Liver (tissue), 3 donors: ENCODE data around the gene PC.

ENCODE experiments used
- EGR1 ChIP-seq, 2 donors: IDR thresholded peaks; 2 replicates each; pipeline ENCODE4 v1.6.1; 2016 to 2018; ENCODE audit warnings: antibody characterized with exemption in 2 of 2, low read depth in 2 of 2
- FOXA1 ChIP-seq: IDR thresholded peaks from 2 replicates; pipeline ENCODE4 v1.6.1; 2016; ENCODE audit warnings: antibody characterized with exemption
- FOXA2 ChIP-seq: IDR thresholded peaks from 2 replicates; pipeline ENCODE4 v1.6.1; 2016; ENCODE audit warnings: antibody characterized with exemption
- HNF4G ChIP-seq: IDR thresholded peaks from 2 replicates; pipeline ENCODE4 v1.6.1; 2016; ENCODE audit warnings: antibody characterized with exemption
- JUND ChIP-seq, 2 donors: IDR thresholded peaks; 2 replicates each; pipeline ENCODE4 v1.6.1; 2016; ENCODE audit warnings: antibody characterized with exemption in 2 of 2
- RAD21 ChIP-seq, 2 donors: IDR thresholded peaks; 2 replicates each; pipeline ENCODE4 v1.6.1; 2016; ENCODE audit warnings: antibody characterized with exemption in 2 of 2, mild to moderate bottlenecking in 2 of 2
- SP1 ChIP-seq: IDR thresholded peaks from 2 replicates; pipeline ENCODE4 v1.6.1; 2018; ENCODE audit warnings: antibody characterized with exemption, mild to moderate bottlenecking
- TAF1 ChIP-seq: conservative IDR thresholded peaks from 2 replicates; pipeline ENCODE4 v1.6.1; 2016; ENCODE audit warnings: antibody characterized with exemption, mild to moderate bottlenecking
- YY1 ChIP-seq: IDR thresholded peaks from 2 replicates; pipeline ENCODE4 v1.6.1; 2016; ENCODE audit warnings: antibody characterized with exemption, mild to moderate bottlenecking
- TF ChIP-seq, protein P1 (sequence below): fragments of 150-350 bp; IDR thresholded peaks from 2 replicates; pipeline ENCODE4 v1.5.1; 2017; ENCODE audit warnings: improper control_type of control experiment, low read depth, low read length; ENCODE audit not compliant: missing input control
- TF ChIP-seq, protein P2 (sequence below): IDR thresholded peaks from 2 replicates; pipeline ENCODE4 v1.6.1; 2016; ENCODE audit warnings: antibody characterized with exemption
- TF ChIP-seq, protein P3 (sequence below): IDR thresholded peaks from 2 replicates; pipeline ENCODE4 v1.6.1; 2016; ENCODE audit warnings: antibody characterized with exemption, mild to moderate bottlenecking
- TF ChIP-seq, protein P4 (sequence below): IDR thresholded peaks from 2 replicates; pipeline ENCODE4 v1.6.1; 2016; ENCODE audit warnings: antibody characterized with exemption
- donor health status: healthy.
- donor health status: healthy.

DNA sequence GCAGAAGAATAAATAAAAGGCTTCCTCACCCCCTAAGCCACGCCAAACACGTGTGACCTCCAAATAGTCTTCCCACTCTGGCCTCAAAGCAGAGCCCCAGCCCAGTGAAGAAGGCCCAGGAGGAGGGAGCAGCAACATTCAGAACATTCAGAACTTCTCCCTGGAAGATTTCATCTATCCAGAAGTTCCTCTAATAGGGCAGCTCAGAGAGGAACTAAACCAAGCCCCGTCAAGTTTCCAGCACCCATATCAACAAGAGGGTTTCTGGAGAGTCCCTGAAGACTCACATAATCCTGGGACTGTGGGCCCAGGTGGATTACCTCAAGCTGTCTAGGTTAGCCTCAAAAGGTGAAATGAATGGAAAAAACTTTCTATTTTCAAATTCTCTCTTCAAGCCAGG lies 39.4 kb downstream of the PC start:
- TF ChIP-seq, protein P1, sequence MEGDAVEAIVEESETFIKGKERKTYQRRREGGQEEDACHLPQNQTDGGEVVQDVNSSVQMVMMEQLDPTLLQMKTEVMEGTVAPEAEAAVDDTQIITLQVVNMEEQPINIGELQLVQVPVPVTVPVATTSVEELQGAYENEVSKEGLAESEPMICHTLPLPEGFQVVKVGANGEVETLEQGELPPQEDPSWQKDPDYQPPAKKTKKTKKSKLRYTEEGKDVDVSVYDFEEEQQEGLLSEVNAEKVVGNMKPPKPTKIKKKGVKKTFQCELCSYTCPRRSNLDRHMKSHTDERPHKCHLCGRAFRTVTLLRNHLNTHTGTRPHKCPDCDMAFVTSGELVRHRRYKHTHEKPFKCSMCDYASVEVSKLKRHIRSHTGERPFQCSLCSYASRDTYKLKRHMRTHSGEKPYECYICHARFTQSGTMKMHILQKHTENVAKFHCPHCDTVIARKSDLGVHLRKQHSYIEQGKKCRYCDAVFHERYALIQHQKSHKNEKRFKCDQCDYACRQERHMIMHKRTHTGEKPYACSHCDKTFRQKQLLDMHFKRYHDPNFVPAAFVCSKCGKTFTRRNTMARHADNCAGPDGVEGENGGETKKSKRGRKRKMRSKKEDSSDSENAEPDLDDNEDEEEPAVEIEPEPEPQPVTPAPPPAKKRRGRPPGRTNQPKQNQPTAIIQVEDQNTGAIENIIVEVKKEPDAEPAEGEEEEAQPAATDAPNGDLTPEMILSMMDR: no peak
- TF ChIP-seq, protein P2, sequence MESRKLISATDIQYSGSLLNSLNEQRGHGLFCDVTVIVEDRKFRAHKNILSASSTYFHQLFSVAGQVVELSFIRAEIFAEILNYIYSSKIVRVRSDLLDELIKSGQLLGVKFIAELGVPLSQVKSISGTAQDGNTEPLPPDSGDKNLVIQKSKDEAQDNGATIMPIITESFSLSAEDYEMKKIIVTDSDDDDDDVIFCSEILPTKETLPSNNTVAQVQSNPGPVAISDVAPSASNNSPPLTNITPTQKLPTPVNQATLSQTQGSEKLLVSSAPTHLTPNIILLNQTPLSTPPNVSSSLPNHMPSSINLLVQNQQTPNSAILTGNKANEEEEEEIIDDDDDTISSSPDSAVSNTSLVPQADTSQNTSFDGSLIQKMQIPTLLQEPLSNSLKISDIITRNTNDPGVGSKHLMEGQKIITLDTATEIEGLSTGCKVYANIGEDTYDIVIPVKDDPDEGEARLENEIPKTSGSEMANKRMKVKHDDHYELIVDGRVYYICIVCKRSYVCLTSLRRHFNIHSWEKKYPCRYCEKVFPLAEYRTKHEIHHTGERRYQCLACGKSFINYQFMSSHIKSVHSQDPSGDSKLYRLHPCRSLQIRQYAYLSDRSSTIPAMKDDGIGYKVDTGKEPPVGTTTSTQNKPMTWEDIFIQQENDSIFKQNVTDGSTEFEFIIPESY: no peak
- TF ChIP-seq YY1 (no peak), FOXA1 (no peak), RAD21 (IDR thresholded peaks at IDR 0.05) (no peak), TAF1 (no peak), JUND (IDR thresholded peaks at IDR 0.05) (no peak), FOXA2 (no peak), EGR1 (IDR thresholded peaks at IDR 0.05; ENCODE audit: low read depth in 2 of 2) (no peak), SP1 (no peak), HNF4G (no peak)
- TF ChIP-seq, protein P3, sequence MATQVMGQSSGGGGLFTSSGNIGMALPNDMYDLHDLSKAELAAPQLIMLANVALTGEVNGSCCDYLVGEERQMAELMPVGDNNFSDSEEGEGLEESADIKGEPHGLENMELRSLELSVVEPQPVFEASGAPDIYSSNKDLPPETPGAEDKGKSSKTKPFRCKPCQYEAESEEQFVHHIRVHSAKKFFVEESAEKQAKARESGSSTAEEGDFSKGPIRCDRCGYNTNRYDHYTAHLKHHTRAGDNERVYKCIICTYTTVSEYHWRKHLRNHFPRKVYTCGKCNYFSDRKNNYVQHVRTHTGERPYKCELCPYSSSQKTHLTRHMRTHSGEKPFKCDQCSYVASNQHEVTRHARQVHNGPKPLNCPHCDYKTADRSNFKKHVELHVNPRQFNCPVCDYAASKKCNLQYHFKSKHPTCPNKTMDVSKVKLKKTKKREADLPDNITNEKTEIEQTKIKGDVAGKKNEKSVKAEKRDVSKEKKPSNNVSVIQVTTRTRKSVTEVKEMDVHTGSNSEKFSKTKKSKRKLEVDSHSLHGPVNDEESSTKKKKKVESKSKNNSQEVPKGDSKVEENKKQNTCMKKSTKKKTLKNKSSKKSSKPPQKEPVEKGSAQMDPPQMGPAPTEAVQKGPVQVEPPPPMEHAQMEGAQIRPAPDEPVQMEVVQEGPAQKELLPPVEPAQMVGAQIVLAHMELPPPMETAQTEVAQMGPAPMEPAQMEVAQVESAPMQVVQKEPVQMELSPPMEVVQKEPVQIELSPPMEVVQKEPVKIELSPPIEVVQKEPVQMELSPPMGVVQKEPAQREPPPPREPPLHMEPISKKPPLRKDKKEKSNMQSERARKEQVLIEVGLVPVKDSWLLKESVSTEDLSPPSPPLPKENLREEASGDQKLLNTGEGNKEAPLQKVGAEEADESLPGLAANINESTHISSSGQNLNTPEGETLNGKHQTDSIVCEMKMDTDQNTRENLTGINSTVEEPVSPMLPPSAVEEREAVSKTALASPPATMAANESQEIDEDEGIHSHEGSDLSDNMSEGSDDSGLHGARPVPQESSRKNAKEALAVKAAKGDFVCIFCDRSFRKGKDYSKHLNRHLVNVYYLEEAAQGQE: no peak
- TF ChIP-seq, protein P4, sequence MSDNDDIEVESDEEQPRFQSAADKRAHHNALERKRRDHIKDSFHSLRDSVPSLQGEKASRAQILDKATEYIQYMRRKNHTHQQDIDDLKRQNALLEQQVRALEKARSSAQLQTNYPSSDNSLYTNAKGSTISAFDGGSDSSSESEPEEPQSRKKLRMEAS: no peak
